HepG2 (cell line): ENCODE results near the gene PRIMPOL. TPM values are rescaled to one million over a fixed set of nuclear protein-coding genes. Genes with fewer than 3 reads are reported as not detected.

Source experiments
- ATAC-seq: fragments of 200-7000 bp; cut with Tn5 transposase; 3 replicates; pipeline ENCODE4 v1.9.1; 2020; ENCODE audit warnings: mild to moderate bottlenecking, moderate library complexity
- BruUV-seq: library from RNA; stranded (reverse); fragments of 400-500 nt; replicated peaks from 2 replicates; lab custom pipeline; 2021; lab: Mats Ljungman, UMichigan
- CTCF ChIA-PET: fragments of 300-600 bp; formaldehyde crosslinking; extraction: SDS; loops from one replicate; lab custom pipeline; 2021; ENCODE audit warnings: low total read pairs, inconsistent platforms, low intra/inter-chr PET ratio; lab: Yijun Ruan, JAX
- POLR2A ChIA-PET: fragments of 350-600 bp; sonication (Branson Sonifier 250); formaldehyde crosslinking; loops from one replicate; lab custom pipeline; 2020; ENCODE audit warnings: antibody characterized with exemption, inconsistent platforms; lab: Yijun Ruan, JAX
- DNase-seq: peaks from one replicate; pipeline ENCODE4 v3.0.0-alpha.2; 2015; ENCODE audit warnings: low spot score
- FAIRE-seq: peaks from 3 replicates; lab custom pipeline; 2011; peaks lifted over from hg19 to GRCh38; lab: Jason Lieb, UNC
- H2AFZ ChIP-seq: one replicate; pipeline ENCODE4 v1.6.1; 2011; ENCODE audit warnings: low read length, inconsistent platforms
- H3K27ac ChIP-seq: fragments of 300-600 bp; 3 replicates; pipeline ENCODE4 v1.8.0; 2011; ENCODE audit warnings: mixed run types, mild to moderate bottlenecking, mixed read lengths, low read length, inconsistent platforms; ENCODE audit not compliant: insufficient read depth; ENCODE audit errors: extremely low read length
- H3K27me3 ChIP-seq, 2 experiments: fragments of 200-600 bp in 1 of 2; 2 replicates in 1 of 2; 3 replicates in 1 of 2; pipeline versions ENCODE4 v1.6.0 to v1.8.0; 2011; ENCODE audit warnings: low read length in 2 of 2, mild to moderate bottlenecking in 2 of 2, moderate library complexity in 2 of 2, inconsistent platforms in 1 of 2; ENCODE audit not compliant: insufficient read depth in 2 of 2, control insufficient read depth in 1 of 2
- H3K36me3 ChIP-seq, 2 experiments: fragments of 200-600 bp in 1 of 2; replicated peaks in 1 of 2; 2 replicates in 1 of 2; 3 replicates in 1 of 2; pipeline versions ENCODE4 v1.5.1 to v1.8.0; 2011; ENCODE audit warnings: low read length in 2 of 2, inconsistent platforms in 1 of 2; ENCODE audit not compliant: insufficient read depth in 2 of 2, control insufficient read depth in 1 of 2
- H3K4me1 ChIP-seq: 2 replicates; pipeline ENCODE4 v1.5.1; 2012; ENCODE audit warnings: low read length, inconsistent platforms; ENCODE audit not compliant: insufficient read depth
- H3K4me2 ChIP-seq: 2 replicates; pipeline ENCODE4 v1.6.0; 2011; ENCODE audit warnings: low read depth, low read length, inconsistent platforms
- H3K4me3 ChIP-seq, 3 experiments: fragments of 200-600 bp in 1 of 3; sonication (generic), shearing (Covaris generic) in 1 of 3; replicated peaks in 1 of 3; 2 replicates each; pipeline ENCODE4 v1.5.1; 2011 to 2016; ENCODE audit warnings: low read length in 3 of 3, inconsistent platforms in 2 of 3, low read depth in 2 of 3, mild to moderate bottlenecking in 2 of 3, control low read depth in 1 of 3, mixed read lengths in 1 of 3; ENCODE audit not compliant: insufficient read depth in 1 of 3
- H3K79me2 ChIP-seq: one replicate; pipeline ENCODE4 v1.6.1; 2011; ENCODE audit warnings: low read length, inconsistent platforms; ENCODE audit not compliant: insufficient read depth
- H3K9ac ChIP-seq: 2 replicates; pipeline ENCODE4 v1.6.0; 2011; ENCODE audit warnings: mild to moderate bottlenecking, low read depth, low read length, inconsistent platforms; ENCODE audit not compliant: insufficient read depth
- H3K9me3 ChIP-seq: 2 replicates; pipeline ENCODE4 v1.5.1; 2012; ENCODE audit warnings: mild to moderate bottlenecking, low read length
- H4K20me1 ChIP-seq: 2 replicates; pipeline ENCODE4 v1.6.0; 2011; ENCODE audit warnings: inconsistent platforms, mild to moderate bottlenecking, low read length, moderate library complexity; ENCODE audit not compliant: insufficient read depth
- CENPT ChIP-seq: sonication (generic); formaldehyde crosslinking; IDR thresholded peaks from 2 replicates; pipeline ENCODE4 v1.8.0; 2022; ENCODE audit warnings: low read depth, mild to moderate bottlenecking, moderate library complexity, missing genetic modification reagents
- FOXP1 ChIP-seq, 2 experiments: fragments of 450-650 bp in 1 of 2; IDR thresholded peaks; 2 replicates each; pipeline ENCODE4 v1.6.1; 2017 to 2018; ENCODE audit warnings: antibody characterized with exemption in 1 of 2
- GLMP ChIP-seq: sonication (generic); formaldehyde crosslinking; IDR thresholded peaks from 2 replicates; pipeline ENCODE4 v1.9.0; 2021; ENCODE audit warnings: missing genetic modification reagents, mild to moderate bottlenecking, borderline replicate concordance
- JUNB ChIP-seq: sonication (generic); formaldehyde crosslinking; IDR thresholded peaks from 2 replicates; pipeline ENCODE4 v1.8.0; 2022; ENCODE audit warnings: missing genetic modification reagents, mild to moderate bottlenecking, borderline replicate concordance
- MYC ChIP-seq: sonication (generic); formaldehyde crosslinking; IDR thresholded peaks from 2 replicates; pipeline ENCODE4 v1.9.0; 2021; ENCODE audit warnings: missing genetic modification reagents, borderline replicate concordance
- PHF5A ChIP-seq: IDR thresholded peaks from one replicate; pipeline ENCODE4 v1.6.1; 2018; ENCODE audit warnings: low read depth, missing genetic modification reagents; ENCODE audit not compliant: unreplicated experiment
- SIN3A ChIP-seq: IDR thresholded peaks from 2 replicates; pipeline ENCODE4 v1.6.1; 2011; ENCODE audit warnings: low read depth, mild to moderate bottlenecking, control low read depth, low read length, borderline replicate concordance
- SMAD1 ChIP-seq: sonication (generic); formaldehyde crosslinking; IDR thresholded peaks from 2 replicates; pipeline ENCODE4 v1.4.0; 2020; ENCODE audit warnings: missing genetic modification reagents, low read depth, mild to moderate bottlenecking, borderline replicate concordance
- SPEN ChIP-seq: sonication (generic); formaldehyde crosslinking; IDR thresholded peaks from 2 replicates; pipeline ENCODE4 v1.5.1; 2020; ENCODE audit warnings: low read depth, mild to moderate bottlenecking, missing genetic modification reagents
- TMF1 ChIP-seq: sonication (generic); formaldehyde crosslinking; IDR thresholded peaks from 2 replicates; pipeline ENCODE4 v1.8.1; 2022; ENCODE audit warnings: low read depth, missing genetic modification reagents
- WGBS: methylation state at CpG from one replicate; pipeline ENCODE4 v1.1.6; 2017; ENCODE audit warnings: low lambda C conversion rate; 5-methylcytosine and 5-hydroxymethylcytosine counted together
- in situ Hi-C: cut with HindIII; loops from 2 replicates; pipeline ENCODE4 v1.10.0; 2017; ENCODE audit warnings: low pct_unique_long_range_greater_than_20kb; ENCODE audit not compliant: extremely low pct_ligation_motif_present
- intact Hi-C: fragments of 100-400 bp; cut with micrococcal nuclease; formaldehyde crosslinking; loops from one replicate; pipeline ENCODE4 v1.10.0; 2022; ENCODE audit not compliant: unreplicated experiment
- polyA plus RNA-seq, 8 experiments: library from polyadenylated mRNA; depleted of rRNA in 3 of 8; stranded (reverse) in 7 of 8; unstranded in 1 of 8; fragments of >200 nt; fragmentation: Illumina TruSeq in 4 of 8; extraction: Trizol in 4 of 8; gene quantifications; 2 replicates each; pipeline versions ENCODE4 v1.2.1 to v1.2.3, GENCODE V29; 2011 to 2016; ENCODE audit warnings: low read depth in 4 of 8, missing spikeins in 1 of 8, mixed read lengths in 1 of 8; ENCODE audit not compliant: insufficient read depth in 1 of 8
- total RNA-seq, 5 experiments: library from RNA; depleted of rRNA; stranded (reverse); fragments of >200 nt; fragmentation: Illumina TruSeq; extraction: Trizol; gene quantifications; 2 replicates each; pipeline ENCODE4 v1.2.3, GENCODE V29; 2016; ENCODE audit warnings: low read depth in 1 of 5
- TF ChIP-seq, protein P1 (sequence below): sonication (generic); formaldehyde crosslinking; IDR thresholded peaks from 2 replicates; pipeline ENCODE4 v1.4.0; 2020; ENCODE audit warnings: mild to moderate bottlenecking, missing genetic modification reagents

Gene PRIMPOL
- total and polyA plus RNA-seq, 2 of the 13 experiments (the other 11 are each of a cell fraction or from before 2014, with no cell fraction given) = 7.3 to 11.0 TPM

DNA sequence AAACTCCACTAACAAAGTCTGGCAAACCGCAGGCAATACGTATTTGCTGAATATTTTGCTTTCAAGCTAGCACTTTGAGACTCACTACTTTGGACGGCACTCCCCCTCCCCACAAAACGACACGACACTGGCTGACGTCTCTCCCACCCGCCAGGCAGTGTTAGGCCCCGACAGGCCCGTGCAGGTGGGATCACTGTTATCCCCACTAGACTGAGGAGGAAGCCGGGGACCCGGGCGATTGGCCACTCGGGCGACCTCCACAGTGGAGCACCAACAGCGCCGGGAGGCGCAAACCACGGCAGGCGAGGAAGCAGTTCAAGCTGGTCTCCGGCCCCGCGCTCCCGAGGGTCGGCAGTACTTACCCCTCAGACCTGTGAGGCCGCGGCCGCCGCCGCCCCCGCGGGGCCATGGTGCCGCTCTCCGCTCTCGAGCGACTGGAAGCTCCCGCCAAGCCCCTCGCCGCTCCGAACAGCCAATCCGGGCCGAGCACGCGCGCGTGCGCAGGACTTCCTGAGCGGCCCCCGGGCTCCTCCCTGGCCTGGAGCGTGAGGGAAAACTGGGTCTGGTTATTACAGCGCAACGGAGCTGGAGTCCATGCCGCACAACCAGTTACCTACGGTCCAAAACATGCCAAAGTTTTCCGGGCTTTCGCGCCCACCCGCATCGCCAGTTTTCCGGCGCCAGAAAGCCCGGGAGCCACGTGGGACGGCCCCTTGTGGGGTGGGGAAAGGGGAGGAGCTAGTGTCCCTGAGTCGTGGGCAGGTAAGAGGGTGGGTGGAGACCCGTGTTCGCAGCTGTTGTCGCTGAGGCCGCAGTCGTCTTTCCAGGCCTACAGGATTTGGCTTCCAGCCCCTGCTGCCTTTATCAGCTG, 84.4 kb downstream of the PRIMPOL start, which contains the start of gene CENPU:
Gene CENPU (minus strand): TSS at position 443 of the 871 bp plus-strand sequence. CDS start 34 bp downstream, at position 409.
- ATAC-seq (peak; percentile 94), DNase-seq (peak; percentile 97), FAIRE-seq (peak; percentile 95)
- Histone ChIP-seq H3K4me2 (peak within 1 kb of the TSS; percentile 91), H3K4me3 (peak within 1 kb of the TSS; percentile 73 to 92 (median 88)), H3K9me3 (no peaks in the 10 kb centered on the region), H3K36me3 (peaks cover 1 to 4% of the 10 kb centered on the region in 2 experiments; a peak in 3 of 5 replicates), H3K27ac (peak within 1 kb of the TSS; percentile 80), H3K9ac (peak within 1 kb of the TSS; percentile 83), H3K27me3 (no peaks in the 10 kb centered on the region), H3K79me2 (peaks cover 40% of the 10 kb centered on the region), H4K20me1 (no peaks in the 10 kb centered on the region), H3K4me1 (peaks cover 51% of the 10 kb centered on the region), H2AFZ (peak within 1 kb of the TSS; percentile 58)
- WGBS = 0% methylated on average over 18 of the region's 69 CpGs
- intact Hi-C loops (loop anchor here (10.0 kb wide), 1 partner anchor 469 kb away; no protein-coding TSS in a partner anchor), in situ Hi-C loops (no loop called here)
- POLR2A ChIA-PET = interaction anchor here (0.5 to 2.5 kb wide), 14 partner anchors 12 to 470 kb away, joined by 3 to 12 read pairs (median 4); partner anchors contain the start of genes CASP3, PRIMPOL and SLC25A4
- CTCF ChIA-PET = no interaction called here
- BruUV-seq = no TSS peak
- TF ChIP-seq FOXP1 (IDR thresholded peaks at IDR 0.05) (peak; percentile 46; the same call in 1 of the 2 replicates), FOXP1 (CRISPR knock-in tag; IDR thresholded peaks at IDR 0.05) (peak; percentile 69), SPEN (peak; percentile 98), PHF5A (CRISPR knock-in tag) (peak; percentile 76), GLMP (CRISPR knock-in tag) (no peak), CENPT (CRISPR knock-in tag) (peak; percentile 81; the same call in 1 of the 2 replicates), MYC (CRISPR knock-in tag) (peak; percentile 96), JUNB (CRISPR knock-in tag) (peak; percentile 24; the same call in 1 of the 2 replicates), SIN3A (peak; percentile 83; the same call in 1 of the 2 replicates), TMF1 (CRISPR knock-in tag) (no peak; the same call in 1 of the 2 replicates), SMAD1 (peak; percentile 96; the same call in 1 of the 2 replicates)
- TF ChIP-seq, protein P1, sequence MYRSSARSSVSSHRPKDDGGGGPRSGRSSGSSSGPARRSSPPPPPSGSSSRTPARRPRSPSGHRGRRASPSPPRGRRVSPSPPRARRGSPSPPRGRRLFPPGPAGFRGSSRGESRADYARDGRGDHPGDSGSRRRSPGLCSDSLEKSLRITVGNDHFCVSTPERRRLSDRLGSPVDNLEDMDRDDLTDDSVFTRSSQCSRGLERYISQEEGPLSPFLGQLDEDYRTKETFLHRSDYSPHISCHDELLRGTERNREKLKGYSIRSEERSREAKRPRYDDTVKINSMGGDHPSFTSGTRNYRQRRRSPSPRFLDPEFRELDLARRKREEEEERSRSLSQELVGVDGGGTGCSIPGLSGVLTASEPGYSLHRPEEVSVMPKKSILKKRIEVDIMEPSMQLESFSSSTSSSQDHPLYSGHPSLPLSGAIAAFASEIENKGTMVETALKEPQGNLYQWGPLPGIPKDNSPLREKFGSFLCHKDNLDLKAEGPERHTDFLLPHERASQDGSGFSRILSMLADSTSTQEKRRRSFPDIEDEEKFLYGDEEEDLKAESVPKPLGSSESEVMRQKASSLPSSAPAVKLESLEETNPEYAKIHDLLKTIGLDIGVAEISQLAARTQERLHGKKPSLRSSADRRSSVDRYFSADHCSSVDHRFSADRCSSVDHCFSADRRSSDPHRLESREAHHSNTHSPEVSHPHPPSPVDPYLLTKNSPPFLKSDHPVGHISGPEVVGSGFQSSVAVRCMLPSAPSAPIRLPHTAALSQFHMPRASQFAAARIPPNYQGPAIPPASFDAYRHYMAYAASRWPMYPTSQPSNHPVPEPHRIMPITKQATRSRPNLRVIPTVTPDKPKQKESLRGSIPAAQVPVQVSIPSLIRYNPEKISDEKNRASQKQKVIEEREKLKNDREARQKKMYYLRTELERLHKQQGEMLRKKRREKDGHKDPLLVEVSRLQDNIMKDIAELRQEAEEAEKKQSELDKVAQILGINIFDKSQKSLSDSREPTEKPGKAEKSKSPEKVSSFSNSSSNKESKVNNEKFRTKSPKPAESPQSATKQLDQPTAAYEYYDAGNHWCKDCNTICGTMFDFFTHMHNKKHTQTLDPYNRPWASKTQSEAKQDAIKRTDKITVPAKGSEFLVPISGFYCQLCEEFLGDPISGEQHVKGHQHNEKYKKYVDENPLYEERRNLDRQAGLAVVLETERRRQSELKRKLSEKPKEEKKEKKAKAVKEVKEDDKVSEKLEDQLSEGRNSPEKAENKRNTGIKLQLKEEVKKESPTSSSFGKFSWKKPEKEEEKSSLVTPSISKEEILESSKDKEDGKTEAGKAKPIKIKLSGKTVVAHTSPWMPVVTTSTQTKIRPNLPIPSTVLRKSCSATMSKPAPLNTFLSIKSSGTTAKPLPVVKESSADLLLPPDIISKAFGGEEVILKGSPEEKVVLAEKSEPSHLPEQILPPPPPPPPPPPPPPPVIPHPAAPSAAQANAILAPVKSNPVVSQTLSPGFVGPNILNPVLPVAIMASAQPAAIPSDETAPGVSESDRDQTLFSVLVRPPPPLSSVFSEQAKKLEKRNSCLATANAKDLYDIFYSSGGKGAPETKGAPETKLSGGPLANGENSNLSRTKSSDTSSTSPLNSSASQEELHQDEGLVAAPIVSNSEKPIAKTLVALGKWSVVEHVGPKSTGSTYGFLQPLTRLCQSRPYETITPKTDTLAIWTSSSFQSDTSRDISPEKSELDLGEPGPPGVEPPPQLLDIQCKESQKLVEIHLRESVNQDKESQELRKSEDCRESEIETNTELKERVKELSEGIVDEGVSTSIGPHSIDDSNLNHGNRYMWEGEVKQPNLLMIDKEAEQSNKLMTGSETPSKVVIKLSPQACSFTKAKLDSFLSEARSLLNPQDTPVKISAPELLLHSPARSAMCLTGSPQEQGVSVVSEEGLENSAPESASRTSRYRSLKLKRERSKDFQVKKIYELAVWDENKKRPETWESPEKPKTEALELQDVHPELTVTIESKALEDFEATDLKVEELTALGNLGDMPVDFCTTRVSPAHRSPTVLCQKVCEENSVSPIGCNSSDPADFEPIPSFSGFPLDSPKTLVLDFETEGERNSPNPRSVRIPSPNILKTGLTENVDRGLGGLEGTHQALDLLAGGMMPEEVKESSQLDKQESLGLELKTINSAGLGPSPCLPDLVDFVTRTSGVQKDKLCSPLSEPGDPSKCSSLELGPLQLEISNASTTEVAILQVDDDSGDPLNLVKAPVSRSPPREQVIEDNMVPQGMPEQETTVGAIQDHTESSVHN (CRISPR knock-in tag) = peak; percentile 76; the same call in 1 of the 2 replicates
